ENCODE measurements around the gene SEMA6D. TPM values are rescaled to one million over a fixed set of nuclear protein-coding genes. Genes with fewer than 3 reads are reported as not detected.

Gene SEMA6D
- total RNA-seq, 1 donor from 2014 or later: 2.6 TPM

GRCh38 chr15:47766406-47766805 is 49.1 kb downstream of the SEMA6D start:
- DNase-seq (ENCODE audit: low read depth) (no peak), FAIRE-seq (no peak)
- TF ChIP-seq CTCF (IDR thresholded peaks at IDR 0.05; ENCODE audit: insufficient read depth, low read length, severe bottlenecking): no peak
- H3K27me3 ChIP-seq (ENCODE audit: control insufficient read depth, insufficient read depth, low read length): no peaks in the 10 kb centered on the region
- H3K36me3 ChIP-seq (ENCODE audit: control insufficient read depth, insufficient read depth, low read length): no peaks in the 10 kb centered on the region
- H3K4me3 ChIP-seq (ENCODE audit: low read depth, low read length): no peak overlapping the region

DNA sequence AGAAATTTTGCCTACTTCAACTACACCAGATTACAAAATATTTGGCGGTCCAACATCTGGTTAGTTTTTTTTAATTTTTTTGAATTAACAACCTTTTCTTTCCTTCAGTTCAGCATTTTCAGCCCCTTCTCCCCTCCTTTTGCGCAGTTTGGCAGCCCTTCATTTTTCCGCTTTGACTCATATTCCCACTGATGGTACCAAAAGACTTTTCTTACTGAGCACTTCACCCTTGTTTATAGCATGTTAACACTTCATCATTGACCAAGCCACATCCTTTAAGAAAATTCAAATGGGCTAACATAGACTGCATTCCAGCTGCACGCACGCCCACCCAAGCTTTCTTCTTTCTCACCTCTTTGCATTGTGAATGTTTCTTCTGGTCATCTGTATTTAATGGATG is 49.7 kb downstream of the SEMA6D start:
- Histone ChIP-seq H3K27me3 (ENCODE audit: control insufficient read depth, insufficient read depth, low read length) (no peaks in the 10 kb centered on the region), H3K4me3 (ENCODE audit: low read depth, low read length) (no peak overlapping the region), H3K36me3 (ENCODE audit: control insufficient read depth, insufficient read depth, low read length) (no peaks in the 10 kb centered on the region)
- DNase-seq (ENCODE audit: low read depth): no peak
- no peak for FAIRE-seq
- TF ChIP-seq CTCF (IDR thresholded peaks at IDR 0.05; ENCODE audit: insufficient read depth, low read length, severe bottlenecking): no peak

- DNase-seq (ENCODE audit: low read depth): no peak
- Histone ChIP-seq H3K4me3 (ENCODE audit: low read depth, low read length) (no peak overlapping the region), H3K36me3 (ENCODE audit: control insufficient read depth, insufficient read depth, low read length) (no peaks in the 10 kb centered on the region), H3K27me3 (ENCODE audit: control insufficient read depth, insufficient read depth, low read length) (no peaks in the 10 kb centered on the region)
- TF ChIP-seq CTCF (IDR thresholded peaks at IDR 0.05; ENCODE audit: insufficient read depth, low read length, severe bottlenecking): no peak
- no peak for FAIRE-seq
Measured at GRCh38 chr15:47768735-47769134, 51.4 kb downstream of the SEMA6D start.

GRCh38 chr15:47769166-47769565 is 51.9 kb downstream of the SEMA6D start:
- no peak for TF ChIP-seq CTCF (IDR thresholded peaks at IDR 0.05; ENCODE audit: insufficient read depth, low read length, severe bottlenecking)
- H3K27me3 ChIP-seq (ENCODE audit: control insufficient read depth, insufficient read depth, low read length): no peaks in the 10 kb centered on the region
- FAIRE-seq (no peak), DNase-seq (ENCODE audit: low read depth) (no peak)
- no peaks in the 10 kb centered on the region for H3K36me3 ChIP-seq (ENCODE audit: control insufficient read depth, insufficient read depth, low read length)
- no peak overlapping the region for H3K4me3 ChIP-seq (ENCODE audit: low read depth, low read length)

DNA sequence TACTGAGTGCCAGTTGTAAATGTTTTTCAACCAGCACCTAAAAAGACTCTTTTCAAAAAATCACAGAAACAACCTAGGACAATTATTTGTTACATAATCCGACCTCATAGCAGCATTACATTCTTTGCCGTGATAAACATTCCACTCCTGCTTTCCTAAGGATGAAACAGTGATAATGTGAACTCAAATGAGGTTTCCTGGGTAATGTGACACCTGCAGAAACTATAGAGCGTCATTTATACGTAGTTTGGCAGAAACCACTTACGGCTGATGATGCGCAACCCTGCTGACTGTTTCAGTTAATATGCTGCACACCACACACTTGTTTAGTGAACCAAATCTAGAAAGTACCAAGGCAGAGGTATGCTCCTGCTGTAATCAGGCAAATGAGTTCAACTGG is 55.8 kb downstream of the SEMA6D start:
- no peak for FAIRE-seq
- no peak for DNase-seq (ENCODE audit: low read depth)
- TF ChIP-seq CTCF (IDR thresholded peaks at IDR 0.05; ENCODE audit: insufficient read depth, low read length, severe bottlenecking): no peak
- H3K4me3 ChIP-seq (ENCODE audit: low read depth, low read length): no peak overlapping the region
- no peaks in the 10 kb centered on the region for H3K27me3 ChIP-seq (ENCODE audit: control insufficient read depth, insufficient read depth, low read length)
- no peaks in the 10 kb centered on the region for H3K36me3 ChIP-seq (ENCODE audit: control insufficient read depth, insufficient read depth, low read length)

GRCh38 chr15:47778263-47778770 is 61.0 kb downstream of the SEMA6D start:
- no peak overlapping the region for H3K4me3 ChIP-seq (ENCODE audit: low read depth, low read length)
- H3K27me3 ChIP-seq (ENCODE audit: control insufficient read depth, insufficient read depth, low read length): no peaks in the 10 kb centered on the region
- no peaks in the 10 kb centered on the region for H3K36me3 ChIP-seq (ENCODE audit: control insufficient read depth, insufficient read depth, low read length)
- FAIRE-seq (no peak), DNase-seq (ENCODE audit: low read depth) (no peak)
- TF ChIP-seq CTCF (IDR thresholded peaks at IDR 0.05; ENCODE audit: insufficient read depth, low read length, severe bottlenecking): no peak

Measured in bronchial epithelial cell (primary cell).